GM10248 (cell line): ENCODE data around the gene SIT1.

ENCODE experiments used
- CTCF ChIA-PET: fragments of 300-600 bp; sonication (Branson Sonifier 250); formaldehyde crosslinking; extraction: SDS; loops from one replicate; lab custom pipeline; 2021; ENCODE audit warnings: antibody characterized with exemption; lab: Yijun Ruan, JAX
- POLR2A ChIA-PET: fragments of 350-650 bp; sonication (Branson Sonifier 250); formaldehyde crosslinking; extraction: SDS; loops from one replicate; lab custom pipeline; 2020; ENCODE audit warnings: antibody characterized with exemption; lab: Yijun Ruan, JAX
- DNase-seq: peaks from one replicate; pipeline ENCODE4 v3.0.0; 2012; ENCODE audit errors: extremely low spot score
- CTCF ChIP-seq: IDR thresholded peaks from 2 replicates; pipeline ENCODE4 v1.5.1; 2012; ENCODE audit warnings: mild to moderate bottlenecking, low read depth; ENCODE audit errors: extremely low read depth, missing control alignments, control extremely low read depth

SIT1 gene

GRCh38 chr9:35628389-35628991, 22.2 kb downstream of the SIT1 start:
- ChIA-PET CTCF (interaction anchor here (0.6 to 4.0 kb wide), 10 partner anchors 10 to 198 kb away, joined by 3 to 30 read pairs (median 7); partner anchors contain the start of genes ARHGEF39, CCDC107, CD72 and RMRP), POLR2A (interaction anchor here (0.8 kb wide), 1 partner anchor 19 kb away, joined by 3 read pairs; no protein-coding TSS in a partner anchor)
- no peak for TF ChIP-seq CTCF
- no peak for DNase-seq

GRCh38 chr9:35627575-35627974, 23.2 kb downstream of the SIT1 start:
- TF ChIP-seq CTCF = no peak
- DNase-seq = peak; percentile 20
- POLR2A ChIA-PET = interaction anchor here (0.8 kb wide), 1 partner anchor 18 kb away, joined by 3 read pairs; no protein-coding TSS in a partner anchor
- CTCF ChIA-PET = interaction anchor here (0.6 to 4.0 kb wide), 8 partner anchors 9 to 199 kb away, joined by 3 to 30 read pairs (median 6); partner anchors contain the start of gene CD72

GRCh38 chr9:35619800-35620158, 31.0 kb downstream of the SIT1 start:
- no peak for DNase-seq
- no peak for TF ChIP-seq CTCF
- CTCF ChIA-PET = interaction anchor here (1.0 to 11.5 kb wide), 11 partner anchors 9 to 985 kb away, joined by 3 to 97 read pairs (median 5); partner anchors contain the start of genes SIT1 and TESK1
- POLR2A ChIA-PET = interaction anchor here (0.5 kb wide), 1 partner anchor 505 kb away, joined by 5 read pairs; no protein-coding TSS in a partner anchor

GRCh38 chr9:35618854-35619799, 31.6 kb downstream of the SIT1 start:
- CTCF ChIA-PET = interaction anchor here (1.0 to 11.5 kb wide), 11 partner anchors 9 to 985 kb away, joined by 3 to 97 read pairs (median 5); partner anchors contain the start of genes SIT1 and TESK1
- no peak for TF ChIP-seq CTCF
- POLR2A ChIA-PET = interaction anchor here (0.5 to 0.6 kb wide), 2 partner anchors 505 to 1931 kb away, joined by 3 to 5 read pairs; no protein-coding TSS in a partner anchor
- DNase-seq = peak; percentile 60

GRCh38 chr9:35618325-35618727, 32.4 kb downstream of the SIT1 start, which contains the start of gene CD72:
TSS of gene CD72 (minus strand) at chr9:35618413. CDS start at chr9:35618303, 110 bp downstream.
- DNase-seq = peak; percentile 53
- ChIA-PET CTCF (interaction anchor here (1.0 to 11.5 kb wide), 6 partner anchors 8 to 78 kb away, joined by 3 to 97 read pairs (median 32); partner anchors contain the start of genes SIT1 and TESK1), POLR2A (interaction anchor here (0.6 kb wide), 1 partner anchor 1931 kb away, joined by 3 read pairs; no protein-coding TSS in a partner anchor)
- no peak for TF ChIP-seq CTCF
